ENCODE data around the gene AP2A1.

GRCh38 chr19:49718511-49718910 lies 48.3 kb upstream of the AP2A1 start:
- TF ChIP-seq CTCF (IDR thresholded peaks at IDR 0.05; ENCODE audit: low read depth, low read length), result no peak
- no peak for TF ChIP-seq EZH2phosphoT487 (IDR thresholded peaks at IDR 0.05; ENCODE audit: low read depth)
